Measurements from ENCODE around the gene CPLANE2. TPM values are rescaled to one million over a fixed set of nuclear protein-coding genes. Genes with fewer than 3 reads are reported as not detected.
"Not testable (repeated sequence)": the region's sequence is repeated elsewhere in the genome, so short reads cannot be mapped to it uniquely, and the experiment has no call there.

Gene CPLANE2
- total RNA-seq, 2 donors from 2014 or later, result 9.3 to 14.6 TPM

- Histone ChIP-seq H3K27ac (peak overlapping the region; percentile 83 to 86), H3K27me3 (replicated peaks; ENCODE audit: insufficient read depth) (no peaks in the 10 kb centered on the region), H3K36me3 (peaks cover 20% of the 10 kb centered on the region), H3K4me1 (ENCODE audit: control insufficient read depth in 1 of 2, low read depth in 2 of 2) (peaks cover 60 to 84% of the 10 kb centered on the region in 2 donors), H3K4me3 (peak overlapping the region; percentile 53), H3K9me3 (no peaks in the 10 kb centered on the region)
- DNase-seq (ENCODE audit: low spot score) (peak; percentile 50), ATAC-seq (ENCODE audit: insufficient number of reproducible peaks, low FRiP score, low read depth) (peak; percentile 40)
- TF ChIP-seq CTCF (IDR thresholded peaks at IDR 0.05), result no peak
Observed at GRCh38 chr1:16248603-16249516, 11.9 kb upstream of the CPLANE2 start.

- Histone ChIP-seq H3K4me3 (peak overlapping the region; percentile 53), H3K27ac (peak overlapping the region; percentile 83 to 86), H3K9me3 (no peaks in the 10 kb centered on the region), H3K4me1 (ENCODE audit: control insufficient read depth in 1 of 2, low read depth in 2 of 2) (peaks cover 53 to 79% of the 10 kb centered on the region in 2 donors), H3K36me3 (peaks cover 18% of the 10 kb centered on the region), H3K27me3 (replicated peaks; ENCODE audit: insufficient read depth) (no peaks in the 10 kb centered on the region)
- TF ChIP-seq CTCF (IDR thresholded peaks at IDR 0.05), result no peak
- no peak for DNase-seq (ENCODE audit: low spot score)
- no peak for ATAC-seq (ENCODE audit: insufficient number of reproducible peaks, low FRiP score, low read depth)
Observed at GRCh38 chr1:16248007-16248436, 11.0 kb upstream of the CPLANE2 start.

- Histone ChIP-seq H3K36me3 (peaks cover 12% of the 10 kb centered on the region), H3K27me3 (replicated peaks; ENCODE audit: insufficient read depth) (no peaks in the 10 kb centered on the region), H3K4me3 (no peak overlapping the region), H3K4me1 (ENCODE audit: control insufficient read depth in 1 of 2, low read depth in 2 of 2) (peaks cover 51 to 77% of the 10 kb centered on the region in 2 donors), H3K27ac (peak overlapping the region; percentile 83 to 86), H3K9me3 (no peaks in the 10 kb centered on the region)
- no peak for TF ChIP-seq CTCF (IDR thresholded peaks at IDR 0.05)
- no peak for DNase-seq (ENCODE audit: low spot score)
- no peak for ATAC-seq (ENCODE audit: insufficient number of reproducible peaks, low FRiP score, low read depth)
Observed at GRCh38 chr1:16247441-16247840, 10.5 kb upstream of the CPLANE2 start.

- ATAC-seq (ENCODE audit: insufficient number of reproducible peaks, low FRiP score, low read depth) (no peak), DNase-seq (ENCODE audit: low spot score) (no peak)
- H3K36me3 ChIP-seq, result peaks cover 9% of the 10 kb centered on the region
- no peak overlapping the region for H3K4me3 ChIP-seq
- H3K27me3 ChIP-seq (replicated peaks; ENCODE audit: insufficient read depth), result no peaks in the 10 kb centered on the region
- H3K9me3 ChIP-seq, result no peaks in the 10 kb centered on the region
- TF ChIP-seq CTCF (IDR thresholded peaks at IDR 0.05), result no peak
- H3K27ac ChIP-seq, result peak overlapping the region; percentile 83 to 86
- peaks cover 51 to 77% of the 10 kb centered on the region in 2 donors for H3K4me1 ChIP-seq (ENCODE audit: control insufficient read depth in 1 of 2, low read depth in 2 of 2)
Observed at GRCh38 chr1:16246961-16247360, 10.0 kb upstream of the CPLANE2 start.

- Histone ChIP-seq H3K4me1 (ENCODE audit: control insufficient read depth in 1 of 2, low read depth in 2 of 2) (peaks cover 49 to 71% of the 10 kb centered on the region in 2 donors), H3K27ac (peak overlapping the region; percentile 83 to 86)
- not testable (repeated sequence) for H3K36me3 ChIP-seq; H3K27me3 ChIP-seq (replicated peaks; ENCODE audit: insufficient read depth); ATAC-seq (ENCODE audit: insufficient number of reproducible peaks, low FRiP score, low read depth); H3K9me3 ChIP-seq; DNase-seq (ENCODE audit: low spot score); H3K4me3 ChIP-seq
Observed at GRCh38 chr1:16246239-16246638, 9.3 kb upstream of the CPLANE2 start.
